D721Med (cell line): Measurements from ENCODE around the gene HEATR1.

ENCODE experiments used
- DNase-seq: peaks from one replicate; pipeline ENCODE4 v3.0.0; 2011; ENCODE audit warnings: low spot score; ENCODE audit not compliant: insufficient read length
- FAIRE-seq: peaks from 2 replicates; lab custom pipeline; 2011; peaks lifted over from hg19 to GRCh38; lab: Jason Lieb, UNC
- TF ChIP-seq, protein P1 (sequence below): IDR thresholded peaks from 2 replicates; pipeline ENCODE4 v1.5.1; 2012; ENCODE audit warnings: mild to moderate bottlenecking, control low read depth; ENCODE audit not compliant: insufficient read depth; ENCODE audit errors: missing control alignments

HEATR1 gene

DNA sequence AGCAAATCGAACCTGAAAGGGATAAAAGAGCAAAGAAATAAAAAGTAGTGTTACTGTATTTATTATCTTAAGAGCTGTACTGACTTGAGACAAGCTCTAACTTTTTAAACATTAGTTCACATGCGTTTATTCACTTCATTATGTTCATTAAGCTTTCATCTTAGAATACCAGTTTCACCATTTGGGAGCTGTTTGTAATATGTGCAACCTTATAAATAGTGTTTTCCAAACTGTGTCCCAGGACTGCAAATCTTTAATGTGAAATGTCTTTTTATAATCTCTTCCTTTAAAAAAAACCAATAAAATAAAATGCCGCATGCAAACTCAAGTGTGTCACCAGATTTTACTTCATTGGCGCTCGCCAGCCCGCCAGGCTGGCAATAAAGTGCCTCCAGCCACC is 52.2 kb downstream of the HEATR1 start:
- FAIRE-seq (no peak), DNase-seq (no peak)
- TF ChIP-seq, protein P1, sequence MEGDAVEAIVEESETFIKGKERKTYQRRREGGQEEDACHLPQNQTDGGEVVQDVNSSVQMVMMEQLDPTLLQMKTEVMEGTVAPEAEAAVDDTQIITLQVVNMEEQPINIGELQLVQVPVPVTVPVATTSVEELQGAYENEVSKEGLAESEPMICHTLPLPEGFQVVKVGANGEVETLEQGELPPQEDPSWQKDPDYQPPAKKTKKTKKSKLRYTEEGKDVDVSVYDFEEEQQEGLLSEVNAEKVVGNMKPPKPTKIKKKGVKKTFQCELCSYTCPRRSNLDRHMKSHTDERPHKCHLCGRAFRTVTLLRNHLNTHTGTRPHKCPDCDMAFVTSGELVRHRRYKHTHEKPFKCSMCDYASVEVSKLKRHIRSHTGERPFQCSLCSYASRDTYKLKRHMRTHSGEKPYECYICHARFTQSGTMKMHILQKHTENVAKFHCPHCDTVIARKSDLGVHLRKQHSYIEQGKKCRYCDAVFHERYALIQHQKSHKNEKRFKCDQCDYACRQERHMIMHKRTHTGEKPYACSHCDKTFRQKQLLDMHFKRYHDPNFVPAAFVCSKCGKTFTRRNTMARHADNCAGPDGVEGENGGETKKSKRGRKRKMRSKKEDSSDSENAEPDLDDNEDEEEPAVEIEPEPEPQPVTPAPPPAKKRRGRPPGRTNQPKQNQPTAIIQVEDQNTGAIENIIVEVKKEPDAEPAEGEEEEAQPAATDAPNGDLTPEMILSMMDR = no peak

DNA sequence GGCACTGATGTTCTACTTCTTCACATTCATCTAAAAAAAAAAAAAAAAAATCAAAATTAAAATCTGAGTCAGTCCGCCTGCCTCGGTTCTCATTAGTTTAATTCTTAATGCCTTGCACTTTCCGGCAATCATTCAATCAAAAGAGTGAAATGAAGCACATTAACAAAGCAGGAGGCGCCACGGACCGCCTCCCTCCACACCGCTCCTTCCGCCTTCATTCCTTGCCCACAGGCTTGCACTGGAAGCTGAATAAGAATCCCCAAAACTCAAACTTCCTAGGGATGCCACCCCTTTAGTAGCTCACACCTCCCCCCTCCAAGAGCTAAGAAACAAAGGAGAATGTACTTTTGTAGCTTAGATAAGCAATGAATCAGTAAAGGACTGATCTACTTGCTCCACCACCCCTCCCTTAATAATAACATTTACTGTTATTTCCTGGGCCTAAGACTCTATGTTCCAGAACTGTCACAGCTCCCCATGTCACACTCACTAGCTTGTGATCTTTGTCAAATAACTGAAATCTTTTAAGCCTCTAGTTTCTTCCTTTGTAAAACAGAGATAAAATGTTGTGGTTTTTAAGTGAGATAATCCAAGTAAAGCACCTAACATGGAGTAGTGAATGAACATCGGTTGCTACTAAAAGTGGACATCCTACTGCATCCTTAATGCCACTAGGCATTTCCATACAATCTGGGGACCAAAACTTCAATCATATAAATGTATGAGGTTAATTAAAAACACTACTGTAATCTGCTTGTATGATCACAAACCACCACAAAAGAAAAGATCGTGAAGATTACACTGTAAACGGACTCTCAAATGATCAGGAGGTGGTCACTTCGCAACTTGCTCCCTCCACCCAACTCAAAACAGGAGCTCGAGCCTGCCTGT is 53.1 kb downstream of the HEATR1 start:
- DNase-seq (no peak), FAIRE-seq (no peak)
- TF ChIP-seq, protein P1 = no peak

DNA sequence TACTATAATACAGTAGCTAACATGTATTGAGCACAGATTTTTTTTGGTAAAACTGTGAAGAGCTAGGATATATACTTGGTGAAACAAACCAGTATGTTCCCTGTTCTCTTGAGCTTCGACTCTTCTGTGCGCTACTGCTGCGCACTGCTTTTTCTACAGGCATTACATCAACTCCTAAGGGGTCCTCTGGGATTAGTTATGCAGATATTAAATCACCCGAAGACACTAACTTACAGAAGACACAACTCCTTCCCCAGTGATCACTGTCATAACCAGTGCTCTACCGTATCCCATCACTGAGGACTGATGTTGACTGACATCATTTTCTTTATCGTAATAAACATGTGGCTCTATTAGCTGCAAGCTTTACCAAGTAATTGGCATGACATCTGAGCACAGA is 55.9 kb downstream of the HEATR1 start:
- FAIRE-seq = no peak
- TF ChIP-seq, protein P1 = no peak
- no peak for DNase-seq

DNA sequence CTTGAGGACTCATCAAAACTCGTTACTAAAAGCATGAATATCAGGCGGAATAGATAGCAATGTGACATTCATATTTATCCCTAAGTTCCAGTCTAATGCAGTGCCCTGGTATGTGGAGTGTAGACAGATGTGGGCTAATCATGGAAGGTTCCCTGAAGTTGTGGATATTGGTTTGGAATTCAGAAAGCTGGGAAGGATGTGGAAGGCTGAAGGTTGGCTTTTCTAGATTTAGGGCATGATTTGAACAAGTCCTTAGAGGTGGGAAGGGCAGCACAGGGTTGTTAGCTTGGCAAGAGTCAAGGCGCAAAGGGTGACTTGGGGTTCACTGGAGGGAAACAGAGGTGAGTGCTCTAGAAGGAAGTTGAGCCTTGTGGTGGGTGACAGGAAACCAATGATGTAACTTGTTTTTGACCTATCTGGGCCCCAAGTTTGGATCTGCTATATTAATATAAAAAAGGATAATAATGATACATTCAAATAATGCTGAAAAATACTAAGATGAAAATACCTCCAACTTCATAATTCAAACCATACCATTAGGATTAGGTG is 58.6 kb downstream of the HEATR1 start:
- FAIRE-seq (no peak), DNase-seq (no peak)
- TF ChIP-seq, protein P1 = no peak

DNA sequence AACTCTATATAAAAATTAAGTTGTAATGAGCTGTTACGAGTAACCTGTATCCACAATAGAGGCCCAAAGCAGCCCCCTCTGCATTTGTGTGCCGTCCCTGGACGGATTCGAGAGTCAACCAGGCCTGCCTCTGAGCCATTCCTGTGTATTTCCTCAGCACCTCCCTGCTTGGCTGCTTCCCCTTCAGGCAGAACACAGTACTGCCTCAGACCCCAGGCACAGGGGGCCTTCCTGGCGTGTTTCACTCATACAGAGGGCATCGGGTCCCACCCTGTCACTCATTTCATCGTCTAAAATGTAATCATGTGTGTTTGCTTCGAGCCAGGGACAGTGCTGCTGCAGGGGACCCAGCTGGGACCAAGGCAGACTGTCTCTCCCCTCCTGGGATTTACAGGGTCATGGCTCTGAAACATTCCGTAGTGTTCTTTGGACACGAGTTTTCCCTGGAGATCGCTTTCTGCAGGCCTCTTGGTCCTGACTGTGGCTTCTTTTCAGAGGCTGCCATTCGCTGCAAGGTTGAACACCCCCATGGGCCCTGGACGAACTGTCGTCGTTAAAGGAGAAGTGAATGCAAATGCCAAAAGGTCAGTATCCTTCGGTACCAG is 61.1 kb downstream of the HEATR1 start:
- TF ChIP-seq, protein P1 = no peak
- FAIRE-seq = no peak
- no peak for DNase-seq

DNA sequence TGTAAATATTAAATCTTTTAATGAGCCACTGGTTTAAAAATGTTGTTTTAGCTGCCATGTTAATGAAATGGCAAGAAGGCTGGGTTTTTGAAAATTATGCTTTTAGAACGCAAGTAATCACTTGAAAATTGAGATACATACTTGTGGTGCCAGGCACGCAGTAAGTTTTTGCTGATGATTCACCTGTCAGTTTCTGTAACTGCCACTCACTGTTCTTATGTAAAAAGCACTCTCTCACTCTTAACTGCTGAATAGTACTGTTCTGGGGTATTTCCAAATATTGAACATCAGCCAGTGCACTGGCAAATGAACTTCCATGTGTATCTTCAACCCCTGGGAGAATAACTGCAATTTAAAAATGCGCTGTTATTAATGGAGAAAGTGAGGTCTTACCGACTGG is 62.6 kb downstream of the HEATR1 start:
- DNase-seq (no peak), FAIRE-seq (no peak)
- TF ChIP-seq, protein P1 = no peak
